IMR-90 (cell line): ENCODE results near the gene ITGB5. TPM values are rescaled to one million over a fixed set of nuclear protein-coding genes. Genes with fewer than 3 reads are reported as not detected.

Source experiments
- ATAC-seq: fragments of 200-7000 bp; cut with Tn5 transposase; 2 replicates; pipeline ENCODE4 v1.9.1; 2020; ENCODE audit warnings: low read depth, mild to moderate bottlenecking, moderate library complexity
- BruUV-seq: library from RNA; stranded (reverse); fragments of 400-500 nt; replicated peaks from 2 replicates; lab custom pipeline; 2021; lab: Mats Ljungman, UMichigan
- CTCF ChIA-PET: fragments of 300-600 bp; formaldehyde crosslinking; extraction: SDS; loops from one replicate; lab custom pipeline; 2021; ENCODE audit warnings: antibody characterized with exemption; lab: Yijun Ruan, JAX
- POLR2A ChIA-PET: fragments of 300-600 bp; sonication (Branson Sonifier 250); formaldehyde crosslinking; loops from one replicate; lab custom pipeline; 2022; ENCODE audit warnings: antibody characterized with exemption; ENCODE audit not compliant: unreplicated experiment; lab: Charles Lee
- DNase-seq: peaks from one replicate; pipeline ENCODE4 v3.0.0; 2013
- H2AFZ ChIP-seq: replicated peaks from 2 replicates; pipeline ENCODE3; 2013; ENCODE audit warnings: low read length, mild to moderate bottlenecking; ENCODE audit not compliant: poor library complexity
- H2AK5ac ChIP-seq: 2 replicates; pipeline ENCODE4 v1.6.1; 2013; ENCODE audit warnings: low read depth, low read length, inconsistent platforms
- H2AK9ac ChIP-seq: replicated peaks from 2 replicates; pipeline ENCODE3; 2013; ENCODE audit warnings: mild to moderate bottlenecking, low read depth, low read length, moderate library complexity; ENCODE audit not compliant: poor library complexity
- H2BK120ac ChIP-seq: 2 replicates; pipeline ENCODE4 v1.6.1; 2013; ENCODE audit warnings: low read depth, low read length, inconsistent platforms
- H2BK15ac ChIP-seq: 3 replicates; pipeline ENCODE4 v1.6.1; 2013; ENCODE audit warnings: low read depth, low read length, inconsistent platforms
- H2BK20ac ChIP-seq: 2 replicates; pipeline ENCODE4 v1.6.1; 2013; ENCODE audit warnings: low read depth, mild to moderate bottlenecking, inconsistent platforms, low read length, moderate library complexity
- H2BK5ac ChIP-seq: 2 replicates; pipeline ENCODE4 v1.6.1; 2013; ENCODE audit warnings: mild to moderate bottlenecking, low read depth, low read length, inconsistent platforms; ENCODE audit not compliant: poor library complexity, severe bottlenecking
- H3K14ac ChIP-seq: replicated peaks from 2 replicates; pipeline ENCODE4 v1.6.1; 2013; ENCODE audit warnings: low read depth, low read length, inconsistent platforms
- H3K18ac ChIP-seq: 2 replicates; pipeline ENCODE4 v1.6.1; 2013; ENCODE audit warnings: low read depth, low read length, control low read depth
- H3K23ac ChIP-seq: 2 replicates; pipeline ENCODE4 v1.6.1; 2013; ENCODE audit warnings: low read depth, low read length, inconsistent platforms
- H3K27ac ChIP-seq: 2 replicates; pipeline ENCODE4 v1.5.1; 2013; ENCODE audit warnings: mild to moderate bottlenecking, control low read depth, low read length; ENCODE audit not compliant: insufficient read depth
- H3K27me3 ChIP-seq: 2 replicates; pipeline ENCODE4 v1.6.1; 2013; ENCODE audit warnings: low read length; ENCODE audit not compliant: control insufficient read depth, insufficient read depth
- H3K36me3 ChIP-seq: 2 replicates; pipeline ENCODE4 v1.6.1; 2013; ENCODE audit warnings: low read length, mixed read lengths; ENCODE audit not compliant: control insufficient read depth, insufficient read depth
- H3K4ac ChIP-seq: 2 replicates; pipeline ENCODE4 v1.6.1; 2013; ENCODE audit warnings: low read depth, low read length, inconsistent platforms
- H3K4me1 ChIP-seq: 2 replicates; pipeline ENCODE4 v1.6.1; 2013; ENCODE audit warnings: low read length, mixed read lengths; ENCODE audit not compliant: control insufficient read depth, insufficient read depth
- H3K4me2 ChIP-seq: 2 replicates; pipeline ENCODE4 v1.6.1; 2013; ENCODE audit warnings: low read depth, mild to moderate bottlenecking, control low read depth, low read length, moderate library complexity
- H3K4me3 ChIP-seq: 2 replicates; pipeline ENCODE4 v1.5.1; 2013; ENCODE audit warnings: low read depth, mild to moderate bottlenecking, control low read depth, low read length, moderate library complexity; ENCODE audit not compliant: insufficient read depth
- H3K56ac ChIP-seq: 2 replicates; pipeline ENCODE4 v1.6.1; 2013; ENCODE audit warnings: low read length, inconsistent platforms; ENCODE audit not compliant: insufficient read depth; ENCODE audit errors: extremely low read depth
- H3K79me1 ChIP-seq, 2 experiments: 2 replicates each; pipeline ENCODE4 v1.6.1; 2013; ENCODE audit warnings: low read length in 2 of 2, inconsistent platforms in 1 of 2, low read depth in 1 of 2
- H3K9ac ChIP-seq: 2 replicates; pipeline ENCODE4 v1.6.1; 2013; ENCODE audit warnings: low read depth, low read length, control low read depth
- H3K9me1 ChIP-seq: 2 replicates; pipeline ENCODE4 v1.6.1; 2013; ENCODE audit warnings: low read length, inconsistent platforms; ENCODE audit not compliant: insufficient read depth
- H3K9me3 ChIP-seq: 2 replicates; pipeline ENCODE4 v1.6.1; 2013; ENCODE audit warnings: low read length; ENCODE audit not compliant: control insufficient read depth, insufficient read depth
- H4K20me1 ChIP-seq: 2 replicates; pipeline ENCODE4 v1.6.1; 2013; ENCODE audit warnings: low read length, inconsistent platforms; ENCODE audit not compliant: insufficient read depth
- H4K5ac ChIP-seq: 2 replicates; pipeline ENCODE4 v1.6.1; 2013; ENCODE audit warnings: mild to moderate bottlenecking, low read depth, low read length, control low read depth
- H4K8ac ChIP-seq, 2 experiments: 2 replicates each; pipeline ENCODE4 v1.6.1; 2013; ENCODE audit warnings: low read depth in 2 of 2, low read length in 2 of 2, control low read depth in 1 of 2, inconsistent platforms in 1 of 2
- H4K91ac ChIP-seq: 2 replicates; pipeline ENCODE4 v1.6.1; 2013; ENCODE audit warnings: low read depth, low read length, inconsistent platforms; ENCODE audit not compliant: insufficient read depth
- BHLHE40 ChIP-seq: fragments of 150-350 bp; IDR thresholded peaks from 2 replicates; pipeline ENCODE4 v1.6.1; 2016; ENCODE audit warnings: mild to moderate bottlenecking, low read depth, low read length
- CEBPB ChIP-seq: IDR thresholded peaks from 2 replicates; pipeline ENCODE4 v1.6.1; 2012; ENCODE audit warnings: low read depth, low read length, improper control_type of control experiment
- CTCF ChIP-seq: conservative IDR thresholded peaks from 2 replicates; pipeline ENCODE4 v1.5.1; 2012; ENCODE audit warnings: mild to moderate bottlenecking, low read depth, low read length, improper control_type of control experiment
- ELK1 ChIP-seq: fragments of 150-350 bp; IDR thresholded peaks from 2 replicates; pipeline ENCODE4 v1.6.1; 2016; ENCODE audit warnings: low read depth, mild to moderate bottlenecking, low read length, moderate library complexity, borderline replicate concordance
- FOS ChIP-seq: fragments of 150-350 bp; IDR thresholded peaks from 2 replicates; pipeline ENCODE4 v1.6.1; 2016; ENCODE audit warnings: low read depth, low read length
- MAFK ChIP-seq: IDR thresholded peaks from 2 replicates; pipeline ENCODE4 v1.6.1; 2012; ENCODE audit warnings: low read depth, low read length, improper control_type of control experiment
- MAZ ChIP-seq: IDR thresholded peaks from 2 replicates; pipeline ENCODE4 v1.6.1; 2012; ENCODE audit warnings: low read depth, mild to moderate bottlenecking, low read length, improper control_type of control experiment, moderate library complexity, borderline replicate concordance
- MXI1 ChIP-seq: IDR thresholded peaks from 2 replicates; pipeline ENCODE4 v1.6.1; 2012; ENCODE audit warnings: low read depth, mild to moderate bottlenecking, low read length, moderate library complexity, borderline replicate concordance
- NFE2L2 ChIP-seq: fragments of 150-350 bp; IDR thresholded peaks from 2 replicates; pipeline ENCODE4 v1.6.1; 2016; ENCODE audit warnings: low read depth, mild to moderate bottlenecking, low read length
- POLR2A ChIP-seq: IDR thresholded peaks from 2 replicates; pipeline ENCODE4 v1.6.1; 2012; ENCODE audit warnings: mild to moderate bottlenecking, low read depth, low read length
- RCOR1 ChIP-seq: IDR thresholded peaks from 2 replicates; pipeline ENCODE4 v1.6.1; 2012; ENCODE audit warnings: mild to moderate bottlenecking, low read length, improper control_type of control experiment; ENCODE audit not compliant: insufficient replicate concordance
- SMC3 ChIP-seq: fragments of 150-350 bp; IDR thresholded peaks from 2 replicates; pipeline ENCODE4 v1.6.1; 2016; ENCODE audit warnings: low read depth, mild to moderate bottlenecking, antibody characterized with exemption, low read length, moderate library complexity
- USF2 ChIP-seq: fragments of 150-350 bp; IDR thresholded peaks from 2 replicates; pipeline ENCODE4 v1.6.1; 2017; ENCODE audit warnings: mild to moderate bottlenecking, antibody characterized with exemption, low read length, low read depth
- WGBS, 2 experiments: methylation state at CpG; one replicate each; pipeline versions ENCODE4 v1.1.5 to v1.1.7; 2013; ENCODE audit warnings: missing lambda C conversion rate in 2 of 2; ENCODE audit not compliant: insufficient read length in 1 of 2; ENCODE audit errors: extremely low coverage in 2 of 2; 5-methylcytosine and 5-hydroxymethylcytosine counted together
- dilution Hi-C: fragments of 300-500 bp; cut with HindIII; formaldehyde crosslinking; loops from one replicate; pipeline ENCODE4 v1.14.3; 2018; ENCODE audit warnings: low sequenced_read_pairs; ENCODE audit not compliant: unreplicated experiment
- in situ Hi-C: fragments of 300-500 bp; cut with MboI; formaldehyde crosslinking; loops from 3 replicates; pipeline ENCODE4 v1.14.3; 2019; ENCODE audit warnings: low sequenced_read_pairs, inconsistent platforms, mixed read lengths
- intact Hi-C: fragments of 100-400 bp; cut with micrococcal nuclease; formaldehyde crosslinking; loops from 2 replicates; pipeline ENCODE4 v1.10.0; 2022
- polyA plus RNA-seq, 3 experiments: library from polyadenylated mRNA; depleted of rRNA; stranded (reverse); fragments of >200 nt; gene quantifications; 2 replicates each; pipeline ENCODE4 v1.2.3, GENCODE V29; 2012; ENCODE audit warnings: low replicate concordance in 1 of 3
- total RNA-seq: library from RNA; depleted of rRNA; stranded (reverse); fragments of >200 nt; gene quantifications from 2 replicates; pipeline ENCODE4 v1.2.3, GENCODE V29; 2012

Gene ITGB5
- total and polyA plus RNA-seq, 2 of the 4 experiments (the other 2 are of a cell fraction), result 85.0 to 101 TPM

- peaks cover 15% of the 10 kb centered on the region for H3K27me3 ChIP-seq
- no peak overlapping the region for H3K23ac ChIP-seq
- no peak overlapping the region for H2AK9ac ChIP-seq
- no peaks in the 10 kb centered on the region; the same call in 1 of the 2 replicates for H3K9me1 ChIP-seq
- H3K9me3 ChIP-seq, result no peaks in the 10 kb centered on the region
- CTCF ChIA-PET, result no interaction called here
- intact Hi-C loops, result no loop called here
- H3K14ac ChIP-seq, result no peak overlapping the region
- H3K4me2 ChIP-seq, result no peak overlapping the region
- H2AK5ac ChIP-seq, result no peak overlapping the region
- no peak overlapping the region for H4K8ac ChIP-seq
- no peak overlapping the region for H2BK5ac ChIP-seq
- no TSS peak for BruUV-seq
- H3K4me3 ChIP-seq, result no peak overlapping the region
- no peaks in the 10 kb centered on the region for H3K4me1 ChIP-seq
- H3K79me1 ChIP-seq, result no peaks in the 10 kb centered on the region
- H3K9ac ChIP-seq, result no peak overlapping the region
- WGBS, 2 experiments, result no CpG with 5 or more reads among the region's 5 CpGs
- TF ChIP-seq FOS, result no peak
- TF ChIP-seq MAZ, result no peak
- TF ChIP-seq CTCF, result no peak
- no peak for TF ChIP-seq MXI1
- no peak for TF ChIP-seq USF2
- TF ChIP-seq ELK1, result no peak
- no peak for TF ChIP-seq POLR2A
- no peak for TF ChIP-seq MAFK
- TF ChIP-seq NFE2L2, result no peak
- no peak for TF ChIP-seq SMC3
- TF ChIP-seq CEBPB, result no peak
- no peak for TF ChIP-seq RCOR1
- no peak for TF ChIP-seq BHLHE40
- H4K5ac ChIP-seq, result no peak overlapping the region
- H3K4ac ChIP-seq, result no peak overlapping the region
- H4K20me1 ChIP-seq, result no peaks in the 10 kb centered on the region
- H2AFZ ChIP-seq, result no peak overlapping the region
- no peak overlapping the region for H3K27ac ChIP-seq
- H4K91ac ChIP-seq, result no peak overlapping the region
- dilution Hi-C loops, result no loop called here
- no peak for DNase-seq
- H3K56ac ChIP-seq, result no peak overlapping the region
- in situ Hi-C loops, result loop anchor here (5.0 kb wide), 1 partner anchor 491 kb away; no protein-coding TSS in a partner anchor
- ATAC-seq, result no peak
- no peak overlapping the region for H2BK20ac ChIP-seq
- H3K36me3 ChIP-seq, result no peaks in the 10 kb centered on the region
- H2BK15ac ChIP-seq, result no peak overlapping the region
- POLR2A ChIA-PET, result no interaction called here
- no peak overlapping the region for H3K18ac ChIP-seq
- no peak overlapping the region for H2BK120ac ChIP-seq
These were observed 48.8 kb upstream of the ITGB5 start for GRCh38 chr3:124935794-124936542.
